Osteoblast (primary cell): ENCODE measurements around the gene ATP11B. TPM values are rescaled to one million over a fixed set of nuclear protein-coding genes. Genes with fewer than 3 reads are reported as not detected.

Source experiments
- DNase-seq: peaks from one replicate; pipeline ENCODE4 v3.0.0; 2011; ENCODE audit warnings: low spot score, mixed read lengths; ENCODE audit not compliant: insufficient read length; ENCODE audit errors: missing footprints
- H2AFZ ChIP-seq: 2 replicates; pipeline ENCODE4 v1.6.0; 2011; ENCODE audit warnings: mild to moderate bottlenecking, low read length
- H3K27ac ChIP-seq: 2 replicates; pipeline ENCODE4 v1.5.1; 2011; ENCODE audit warnings: mild to moderate bottlenecking, low read depth, low read length, moderate library complexity
- H3K27me3 ChIP-seq: 2 replicates; pipeline ENCODE4 v1.6.0; 2012; ENCODE audit warnings: mild to moderate bottlenecking, control low read depth, inconsistent platforms, low read length, moderate library complexity; ENCODE audit not compliant: insufficient read depth
- H3K36me3 ChIP-seq: 2 replicates; pipeline ENCODE4 v1.5.1; 2011; ENCODE audit warnings: mild to moderate bottlenecking, low read length, control low read depth, moderate library complexity; ENCODE audit not compliant: insufficient read depth
- H3K4me1 ChIP-seq: 2 replicates; pipeline ENCODE4 v1.5.1; 2011; ENCODE audit warnings: mild to moderate bottlenecking, low read length, control low read depth, moderate library complexity; ENCODE audit not compliant: insufficient read depth
- H3K4me2 ChIP-seq: 2 replicates; pipeline ENCODE4 v1.6.0; 2011; ENCODE audit warnings: mild to moderate bottlenecking, low read length; ENCODE audit not compliant: insufficient read depth
- H3K4me3 ChIP-seq: fragments of 200-600 bp; sonication (generic); 3 replicates; pipeline ENCODE4 v1.5.1; 2012; ENCODE audit warnings: mild to moderate bottlenecking, low read length, inconsistent platforms; ENCODE audit not compliant: insufficient read depth
- H3K79me2 ChIP-seq: 2 replicates; pipeline ENCODE4 v1.6.0; 2012; ENCODE audit warnings: mild to moderate bottlenecking, low read length, control low read depth, inconsistent platforms; ENCODE audit not compliant: insufficient read depth
- H3K9me3 ChIP-seq: 2 replicates; pipeline ENCODE4 v1.5.1; 2011; ENCODE audit warnings: low read depth, low read length, control low read depth
- H4K20me1 ChIP-seq: 2 replicates; pipeline ENCODE4 v1.6.0; 2012; ENCODE audit warnings: mild to moderate bottlenecking, low read length, control low read depth; ENCODE audit not compliant: insufficient read depth
- CTCF ChIP-seq: IDR thresholded peaks from 2 replicates; pipeline ENCODE4 v1.5.1; 2011; ENCODE audit warnings: mild to moderate bottlenecking, low read depth, low read length, moderate library complexity; ENCODE audit errors: extremely low read depth
- total RNA-seq: library from RNA; depleted of rRNA; stranded (reverse); fragments of >200 nt; gene quantifications from 2 replicates; pipeline ENCODE4 v1.2.3, GENCODE V29; 2012

Gene ATP11B
- total RNA-seq, 1 donor, result 71.3 TPM

GRCh38 chr3:182909318-182910040 lies 116.2 kb downstream of the ATP11B start:
- Histone ChIP-seq H4K20me1 (no peaks in the 10 kb centered on the region), H3K36me3 (peaks cover 24% of the 10 kb centered on the region), H3K4me1 (no peaks in the 10 kb centered on the region), H3K27ac (no peak overlapping the region), H3K79me2 (no peaks in the 10 kb centered on the region), H3K27me3 (no peaks in the 10 kb centered on the region), H3K4me2 (no peak overlapping the region), H3K4me3 (no peak overlapping the region), H2AFZ (no peak overlapping the region), H3K9me3 (no peaks in the 10 kb centered on the region)
- peak; percentile 38 for DNase-seq
- peak; percentile 56 for TF ChIP-seq CTCF

DNA sequence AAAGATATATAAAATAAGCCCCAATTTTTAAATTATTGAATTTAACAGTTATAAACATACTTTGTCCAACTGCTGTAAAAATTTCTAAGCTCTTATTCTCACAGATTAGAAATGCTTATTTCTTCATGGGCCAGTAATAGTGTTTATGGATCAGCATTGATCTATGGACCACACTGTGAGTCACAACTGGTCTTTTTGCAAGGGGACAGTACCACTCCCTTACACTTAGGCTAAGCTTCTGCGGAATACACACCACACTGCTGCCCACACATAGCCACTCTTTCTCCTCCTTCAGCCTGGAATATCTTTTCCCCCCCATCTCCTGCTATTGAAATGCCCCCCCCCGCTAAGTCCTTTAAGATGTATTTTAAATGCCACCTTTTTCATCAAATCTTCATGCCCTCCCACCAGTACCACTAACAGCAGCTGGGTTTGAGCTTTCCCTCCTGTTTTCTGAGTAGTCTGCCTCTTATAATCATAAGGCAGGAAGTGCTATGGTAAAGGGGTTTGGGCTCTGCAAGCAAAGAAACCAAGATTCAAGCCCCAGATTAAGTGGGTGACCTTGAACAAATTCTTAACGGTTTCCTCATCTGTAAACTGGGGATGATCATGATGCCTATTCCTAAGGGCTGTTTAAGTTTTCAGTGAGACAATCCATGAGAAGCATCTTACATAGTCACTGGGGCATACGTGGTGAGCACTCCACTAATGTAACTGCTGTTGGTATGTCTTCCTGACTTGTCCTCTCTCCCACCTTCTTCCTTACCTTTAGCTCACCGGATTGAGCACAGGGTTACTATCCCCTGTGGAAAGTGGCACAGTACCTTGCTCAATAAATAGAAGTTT lies 117.9 kb downstream of the ATP11B start:
- no peak overlapping the region for H2AFZ ChIP-seq
- H3K27ac ChIP-seq, result no peak overlapping the region
- no peaks in the 10 kb centered on the region for H3K9me3 ChIP-seq
- no peak for TF ChIP-seq CTCF
- H3K4me3 ChIP-seq, result no peak overlapping the region
- peaks cover 16% of the 10 kb centered on the region for H3K36me3 ChIP-seq
- H3K27me3 ChIP-seq, result no peaks in the 10 kb centered on the region
- DNase-seq, result no peak
- H3K4me1 ChIP-seq, result no peaks in the 10 kb centered on the region
- no peak overlapping the region for H3K4me2 ChIP-seq
- H3K79me2 ChIP-seq, result no peaks in the 10 kb centered on the region
- H4K20me1 ChIP-seq, result no peaks in the 10 kb centered on the region

- Histone ChIP-seq H4K20me1 (no peaks in the 10 kb centered on the region), H2AFZ (no peak overlapping the region), H3K9me3 (no peaks in the 10 kb centered on the region), H3K4me2 (no peak overlapping the region), H3K79me2 (no peaks in the 10 kb centered on the region), H3K36me3 (peaks cover 16% of the 10 kb centered on the region), H3K4me3 (no peak overlapping the region), H3K4me1 (no peaks in the 10 kb centered on the region), H3K27ac (no peak overlapping the region), H3K27me3 (no peaks in the 10 kb centered on the region)
- no peak for TF ChIP-seq CTCF
- DNase-seq, result no peak
These were observed 118.4 kb downstream of the ATP11B start for GRCh38 chr3:182911782-182912111.

DNA sequence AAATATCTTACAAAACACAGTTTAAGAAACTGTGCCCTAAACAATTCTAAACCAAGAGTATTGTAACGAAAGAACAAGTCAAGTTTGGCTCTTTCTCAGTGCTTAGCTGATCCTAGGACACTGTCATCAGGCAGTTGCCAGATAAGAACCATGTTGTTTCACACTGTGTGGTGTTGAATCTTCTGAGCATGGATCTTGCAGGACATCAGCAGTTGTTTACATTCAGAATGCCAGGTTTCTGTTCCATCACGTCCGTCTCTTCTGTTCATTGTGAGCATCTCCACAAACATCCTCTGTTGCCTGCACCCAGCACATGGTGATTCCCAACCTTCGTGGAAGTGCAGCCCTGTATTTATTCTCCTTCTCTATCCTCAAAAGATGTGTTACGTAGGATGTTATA lies 119.2 kb downstream of the ATP11B start:
- DNase-seq, result no peak
- no peak for TF ChIP-seq CTCF
- no peaks in the 10 kb centered on the region for H4K20me1 ChIP-seq

More for the DNA sequence above, 119.2 kb downstream of the ATP11B start:
- Histone ChIP-seq H3K27me3 (no peaks in the 10 kb centered on the region), H3K27ac (no peak overlapping the region), H3K9me3 (no peaks in the 10 kb centered on the region), H3K4me1 (no peaks in the 10 kb centered on the region), H3K36me3 (peaks cover 16% of the 10 kb centered on the region), H3K4me2 (no peak overlapping the region), H3K79me2 (no peaks in the 10 kb centered on the region), H2AFZ (no peak overlapping the region), H3K4me3 (no peak overlapping the region)
